ENCODE measurements around the gene RAMACL.

GRCh38 chr6:166539543-166539942, 46.9 kb downstream of the RAMACL start:
- no peak for TF ChIP-seq CTCF (IDR thresholded peaks at IDR 0.05)
- no peak for TF ChIP-seq EZH2 (IDR thresholded peaks at IDR 0.05; ENCODE audit: borderline replicate concordance, insufficient read depth, low read depth, low read length, poor library complexity, severe bottlenecking)
